GM23338 (cell line): ENCODE measurements around the gene SLC39A8. TPM values are rescaled to one million over a fixed set of nuclear protein-coding genes. Genes with fewer than 3 reads are reported as not detected.

Source experiments
- ATAC-seq: fragments of 200-7000 bp; cut with Tn5 transposase; 3 replicates; pipeline ENCODE4 v1.9.1; 2020
- DNase-seq: peaks from one replicate; pipeline ENCODE4 v3.0.0-alpha.2; 2015; ENCODE audit warnings: low spot score
- H2AFZ ChIP-seq: fragments of 200-600 bp; sonication (generic); 2 replicates; pipeline ENCODE4 v1.8.0; 2016; ENCODE audit warnings: antibody characterized with exemption, mild to moderate bottlenecking, moderate library complexity
- H3F3A ChIP-seq: fragments of 200-600 bp; sonication (generic); replicated peaks from 2 replicates; pipeline ENCODE4 v1.8.0; 2017; ENCODE audit warnings: antibody characterized with exemption, mixed run types, low read depth
- H3K27ac ChIP-seq: fragments of 200-600 bp; sonication (generic); 2 replicates; pipeline ENCODE4 v1.6.1; 2016; ENCODE audit warnings: low read depth
- H3K27me3 ChIP-seq: fragments of 200-600 bp; sonication (generic); 2 replicates; pipeline ENCODE4 v1.8.0; 2016; ENCODE audit warnings: mild to moderate bottlenecking, mixed run types, moderate library complexity; ENCODE audit not compliant: insufficient read depth
- H3K36me3 ChIP-seq: fragments of 200-600 bp; sonication (generic); 2 replicates; pipeline ENCODE4 v1.8.0; 2016; ENCODE audit warnings: mild to moderate bottlenecking; ENCODE audit not compliant: insufficient read depth
- H3K4me1 ChIP-seq: fragments of 200-600 bp; sonication (generic); 2 replicates; pipeline ENCODE4 v1.8.0; 2016; ENCODE audit warnings: mild to moderate bottlenecking, moderate library complexity; ENCODE audit not compliant: insufficient read depth
- H3K4me2 ChIP-seq: fragments of 200-600 bp; sonication (generic); 2 replicates; pipeline ENCODE4 v1.7.1; 2017; ENCODE audit warnings: mixed run types
- H3K4me3 ChIP-seq: fragments of 200-600 bp; sonication (generic); 2 replicates; pipeline ENCODE4 v1.6.1; 2016; ENCODE audit warnings: mixed run types
- H3K79me2 ChIP-seq: fragments of 200-600 bp; sonication (generic); replicated peaks from 2 replicates; pipeline ENCODE4 v1.8.0; 2017; ENCODE audit warnings: mild to moderate bottlenecking; ENCODE audit not compliant: insufficient read depth
- H3K9me2 ChIP-seq: fragments of 200-600 bp; sonication (generic); 2 replicates; pipeline ENCODE4 v1.8.0; 2017; ENCODE audit not compliant: insufficient read depth
- H4K20me1 ChIP-seq: fragments of 200-600 bp; sonication (generic); replicated peaks from 2 replicates; pipeline ENCODE4 v1.8.0; 2017; ENCODE audit warnings: mild to moderate bottlenecking; ENCODE audit not compliant: insufficient read depth
- H3K27ac Mint-ChIP-seq: 2 replicates; pipeline ENCODE4 v1.8.0; 2020; ENCODE audit warnings: inconsistent platforms, mild to moderate bottlenecking, moderate library complexity, mixed read lengths
- H3K27me3 Mint-ChIP-seq: 3 replicates; pipeline ENCODE4 v1.8.0; 2022; ENCODE audit warnings: low read depth, mild to moderate bottlenecking, moderate library complexity, mixed read lengths, inconsistent platforms; ENCODE audit not compliant: insufficient read depth, poor library complexity
- H3K36me3 Mint-ChIP-seq: 3 replicates; pipeline ENCODE4 v1.8.0; 2021; ENCODE audit warnings: low read depth, mild to moderate bottlenecking, inconsistent platforms, moderate library complexity, mixed read lengths
- H3K4me1 Mint-ChIP-seq: 3 replicates; pipeline ENCODE4 v1.8.0; 2020; ENCODE audit warnings: mild to moderate bottlenecking, inconsistent platforms, mixed read lengths
- H3K4me3 Mint-ChIP-seq: 3 replicates; pipeline ENCODE4 v1.8.0; 2021; ENCODE audit warnings: moderate library complexity, mild to moderate bottlenecking, inconsistent platforms, mixed read lengths
- H3K9me3 Mint-ChIP-seq: 3 replicates; pipeline ENCODE4 v1.8.0; 2020; ENCODE audit warnings: moderate library complexity, mild to moderate bottlenecking, inconsistent platforms, mixed read lengths
- CREB1 ChIP-seq: fragments of 250-450 bp; sonication (Bioruptor Pico); IDR thresholded peaks from 2 replicates; pipeline ENCODE4 v1.5.0; 2020; ENCODE audit warnings: low read depth, mild to moderate bottlenecking, moderate library complexity
- EZH2 ChIP-seq: fragments of 200-600 bp; sonication (generic); IDR thresholded peaks from one replicate; pipeline ENCODE4 v1.8.0; 2017; ENCODE audit warnings: antibody characterized with exemption, mild to moderate bottlenecking, low read depth; ENCODE audit not compliant: unreplicated experiment
- EZH2phosphoT487 ChIP-seq: fragments of 200-600 bp; sonication (generic); IDR thresholded peaks from one replicate; pipeline ENCODE4 v1.8.1; 2018; ENCODE audit warnings: antibody characterized with exemption; ENCODE audit not compliant: unreplicated experiment
- JUNB ChIP-seq: IDR thresholded peaks from one replicate; pipeline ENCODE4 v1.6.1; 2016; ENCODE audit warnings: antibody characterized with exemption; ENCODE audit not compliant: unreplicated experiment
- NANOG ChIP-seq: IDR thresholded peaks from 2 replicates; pipeline ENCODE4 v1.6.1; 2016; ENCODE audit warnings: antibody characterized with exemption, borderline replicate concordance
- POLR2AphosphoS5 ChIP-seq: IDR thresholded peaks from 2 replicates; pipeline ENCODE4 v1.6.1; 2016; ENCODE audit warnings: antibody characterized with exemption, low read depth
- STAT1 ChIP-seq: IDR thresholded peaks from one replicate; pipeline ENCODE4 v1.6.1; 2016; ENCODE audit warnings: antibody characterized with exemption; ENCODE audit not compliant: unreplicated experiment
- ZNF114 ChIP-seq: fragments of 250-450 bp; sonication (Bioruptor Pico); IDR thresholded peaks from 2 replicates; pipeline ENCODE4 v1.5.0; 2020; ENCODE audit warnings: mild to moderate bottlenecking, moderate library complexity
- ZNF331 ChIP-seq: fragments of 250-450 bp; sonication (Bioruptor Pico); IDR thresholded peaks from 2 replicates; pipeline ENCODE4 v1.5.0; 2020; ENCODE audit warnings: low read depth, mild to moderate bottlenecking, moderate library complexity
- ZNF462 ChIP-seq: fragments of 250-450 bp; sonication (Bioruptor Pico); IDR thresholded peaks from 2 replicates; pipeline ENCODE4 v1.5.0; 2020; ENCODE audit warnings: mild to moderate bottlenecking, moderate library complexity
- polyA plus RNA-seq: library from polyadenylated mRNA; unstranded; fragments of >200 nt; fragmentation: Nextera tagmentation; extraction: Ambion mirVana; gene quantifications from 2 replicates; pipeline ENCODE4 v1.2.1, GENCODE V29; 2016
- total RNA-seq: library from RNA; depleted of rRNA; stranded (reverse); fragments of >200 nt; shearing (Covaris generic); gene quantifications from 2 replicates; pipeline ENCODE4 v1.2.3, GENCODE V29; 2014
- TF ChIP-seq, protein P1 (sequence below): IDR thresholded peaks from 2 replicates; pipeline ENCODE4 v1.6.1; 2016; ENCODE audit warnings: antibody characterized with exemption
- TF ChIP-seq, protein P2 (sequence below): IDR thresholded peaks from one replicate; pipeline ENCODE4 v1.6.1; 2018; ENCODE audit warnings: antibody characterized with exemption; ENCODE audit not compliant: unreplicated experiment

SLC39A8 gene
- total and polyA plus RNA-seq, 2 experiments from 2014 or later = 20.1 to 42.5 TPM

GRCh38 chr4:102302762-102303161, 42.5 kb downstream of the SLC39A8 start:
- Histone ChIP-seq H3K36me3 (no peaks in the 10 kb centered on the region), H3K79me2 (no peaks in the 10 kb centered on the region), H3F3A (no peaks in the 10 kb centered on the region), H3K9me2 (no peaks in the 10 kb centered on the region), H2AFZ (no peak overlapping the region), H3K4me3 (no peak overlapping the region), H3K27ac (no peak overlapping the region), H3K4me2 (no peak overlapping the region), H3K27me3 (no peaks in the 10 kb centered on the region), H4K20me1 (no peaks in the 10 kb centered on the region), H3K4me1 (peaks cover 7% of the 10 kb centered on the region)
- no peak overlapping the region for H3K4me3 Mint-ChIP-seq
- ATAC-seq (no peak), DNase-seq (no peak)
- peaks cover 19% of the 10 kb centered on the region for H3K4me1 Mint-ChIP-seq
- no peaks in the 10 kb centered on the region for H3K36me3 Mint-ChIP-seq
- no peak for TF ChIP-seq ZNF331 (CRISPR knock-in tag)
- TF ChIP-seq, protein P1, sequence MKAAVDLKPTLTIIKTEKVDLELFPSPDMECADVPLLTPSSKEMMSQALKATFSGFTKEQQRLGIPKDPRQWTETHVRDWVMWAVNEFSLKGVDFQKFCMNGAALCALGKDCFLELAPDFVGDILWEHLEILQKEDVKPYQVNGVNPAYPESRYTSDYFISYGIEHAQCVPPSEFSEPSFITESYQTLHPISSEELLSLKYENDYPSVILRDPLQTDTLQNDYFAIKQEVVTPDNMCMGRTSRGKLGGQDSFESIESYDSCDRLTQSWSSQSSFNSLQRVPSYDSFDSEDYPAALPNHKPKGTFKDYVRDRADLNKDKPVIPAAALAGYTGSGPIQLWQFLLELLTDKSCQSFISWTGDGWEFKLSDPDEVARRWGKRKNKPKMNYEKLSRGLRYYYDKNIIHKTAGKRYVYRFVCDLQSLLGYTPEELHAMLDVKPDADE = no peak
- no peak for TF ChIP-seq CREB1 (CRISPR knock-in tag)
- no peak for TF ChIP-seq ZNF114 (CRISPR knock-in tag)
- no peak for TF ChIP-seq JUNB
- TF ChIP-seq NANOG = no peak
- TF ChIP-seq, protein P2, sequence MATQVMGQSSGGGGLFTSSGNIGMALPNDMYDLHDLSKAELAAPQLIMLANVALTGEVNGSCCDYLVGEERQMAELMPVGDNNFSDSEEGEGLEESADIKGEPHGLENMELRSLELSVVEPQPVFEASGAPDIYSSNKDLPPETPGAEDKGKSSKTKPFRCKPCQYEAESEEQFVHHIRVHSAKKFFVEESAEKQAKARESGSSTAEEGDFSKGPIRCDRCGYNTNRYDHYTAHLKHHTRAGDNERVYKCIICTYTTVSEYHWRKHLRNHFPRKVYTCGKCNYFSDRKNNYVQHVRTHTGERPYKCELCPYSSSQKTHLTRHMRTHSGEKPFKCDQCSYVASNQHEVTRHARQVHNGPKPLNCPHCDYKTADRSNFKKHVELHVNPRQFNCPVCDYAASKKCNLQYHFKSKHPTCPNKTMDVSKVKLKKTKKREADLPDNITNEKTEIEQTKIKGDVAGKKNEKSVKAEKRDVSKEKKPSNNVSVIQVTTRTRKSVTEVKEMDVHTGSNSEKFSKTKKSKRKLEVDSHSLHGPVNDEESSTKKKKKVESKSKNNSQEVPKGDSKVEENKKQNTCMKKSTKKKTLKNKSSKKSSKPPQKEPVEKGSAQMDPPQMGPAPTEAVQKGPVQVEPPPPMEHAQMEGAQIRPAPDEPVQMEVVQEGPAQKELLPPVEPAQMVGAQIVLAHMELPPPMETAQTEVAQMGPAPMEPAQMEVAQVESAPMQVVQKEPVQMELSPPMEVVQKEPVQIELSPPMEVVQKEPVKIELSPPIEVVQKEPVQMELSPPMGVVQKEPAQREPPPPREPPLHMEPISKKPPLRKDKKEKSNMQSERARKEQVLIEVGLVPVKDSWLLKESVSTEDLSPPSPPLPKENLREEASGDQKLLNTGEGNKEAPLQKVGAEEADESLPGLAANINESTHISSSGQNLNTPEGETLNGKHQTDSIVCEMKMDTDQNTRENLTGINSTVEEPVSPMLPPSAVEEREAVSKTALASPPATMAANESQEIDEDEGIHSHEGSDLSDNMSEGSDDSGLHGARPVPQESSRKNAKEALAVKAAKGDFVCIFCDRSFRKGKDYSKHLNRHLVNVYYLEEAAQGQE = no peak
- TF ChIP-seq POLR2AphosphoS5 = no peak
- TF ChIP-seq ZNF462 (CRISPR knock-in tag) = no peak
- TF ChIP-seq EZH2 = no peak
- no peak for TF ChIP-seq STAT1
- TF ChIP-seq EZH2phosphoT487 = no peak
- H3K9me3 Mint-ChIP-seq = no peaks in the 10 kb centered on the region
- no peak overlapping the region for H3K27ac Mint-ChIP-seq
- H3K27me3 Mint-ChIP-seq = no peaks in the 10 kb centered on the region
